ENCODE results near the gene RHOG. TPM values are rescaled to one million over a fixed set of nuclear protein-coding genes. Genes with fewer than 3 reads are reported as not detected.

RHOG gene
- total and polyA plus RNA-seq, 2 donors (not counting 1 experiment from before 2014, with no cell fraction given): 10.9 to 53.1 TPM

DNA sequence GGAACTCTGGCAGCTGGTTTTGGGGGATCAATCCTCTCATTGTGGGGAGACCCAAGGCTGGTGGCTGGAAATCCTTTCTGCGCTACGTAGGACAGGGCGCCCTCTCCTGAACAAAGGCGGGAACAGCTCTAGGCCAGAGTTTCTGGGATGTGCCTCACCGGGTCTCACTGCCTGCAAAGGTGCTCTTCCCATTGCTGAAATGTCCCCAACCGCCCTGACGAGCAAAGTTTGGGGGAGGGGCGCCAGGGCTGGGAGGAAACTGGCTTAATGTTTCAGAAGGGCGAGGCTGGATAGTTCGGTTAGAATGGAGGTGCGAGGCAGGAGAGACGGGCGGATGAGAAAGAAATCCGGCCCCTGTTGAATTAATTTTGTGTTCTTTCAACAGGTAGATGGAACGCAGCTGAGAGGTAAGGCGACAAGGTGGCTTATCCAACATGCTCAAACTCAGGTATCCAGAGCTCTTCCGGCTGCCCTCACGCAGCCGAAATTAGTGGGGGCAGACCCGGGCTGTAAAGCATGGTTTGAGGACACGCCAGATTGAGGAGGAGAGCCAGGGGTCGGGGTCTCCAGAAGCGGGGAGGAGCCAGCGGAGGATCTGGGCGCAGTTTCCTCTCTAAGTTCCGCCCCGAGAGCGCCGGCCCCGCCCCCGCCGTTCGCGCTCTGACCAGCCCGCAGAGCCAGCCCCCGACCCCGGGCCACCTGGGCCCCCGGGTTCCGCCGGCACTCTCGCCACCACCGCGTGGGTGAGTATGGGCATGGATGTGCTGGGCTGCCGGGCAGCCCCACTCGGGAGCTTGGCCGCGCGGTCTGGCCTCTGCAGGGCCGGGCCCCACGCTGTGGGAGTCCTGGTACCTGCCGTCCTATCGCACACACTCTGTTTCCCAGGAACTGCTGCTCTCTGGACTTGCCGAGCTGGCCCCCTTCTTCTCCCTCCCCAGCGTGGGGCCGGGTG is 32.6 kb downstream of the RHOG start, which contains the start of gene PGAP2:
PGAP2 (plus strand) TSS at position 652 of the 952 bp plus-strand sequence. CDS start 2,700 bp downstream, outside the sequence.
- Histone ChIP-seq H4K20me1 (ENCODE audit: control insufficient read depth, extremely low read depth, insufficient read depth, low read length) (no peaks in the 10 kb centered on the region), H3K9ac (ENCODE audit: insufficient read depth, low read length) (peak within 1 kb of the TSS; percentile 64), H3K4me3 (replicated peaks in 1 of 4; ENCODE audit: control extremely low read depth in 1 of 4, insufficient read depth in 1 of 4, low read depth in 3 of 4, low read length in 4 of 4) (peak within 1 kb of the TSS; percentile 47 to 90 (median 77)), H3K79me2 (ENCODE audit: control insufficient read depth, insufficient read depth, low read length) (no peaks in the 10 kb centered on the region), H3K9me3 (ENCODE audit: control insufficient read depth, insufficient read depth, low read depth, low read length) (no peaks in the 10 kb centered on the region), H3K4me2 (ENCODE audit: extremely low read depth, insufficient read depth, low read length) (peak within 1 kb of the TSS; percentile 60), H3K27me3 (ENCODE audit: control insufficient read depth, insufficient read depth, low read length) (no peaks in the 10 kb centered on the region), H2AFZ (ENCODE audit: low read length) (peak within 1 kb of the TSS; percentile 88), H3K36me3 (ENCODE audit: control insufficient read depth, insufficient read depth, low read length) (no peaks in the 10 kb centered on the region), H3K4me1 (ENCODE audit: control insufficient read depth, extremely low read depth, insufficient read depth, low read length) (no peaks in the 10 kb centered on the region), H3K27ac (ENCODE audit: insufficient read depth, low read length) (peak within 1 kb of the TSS; percentile 26)
- TF ChIP-seq, protein P1, sequence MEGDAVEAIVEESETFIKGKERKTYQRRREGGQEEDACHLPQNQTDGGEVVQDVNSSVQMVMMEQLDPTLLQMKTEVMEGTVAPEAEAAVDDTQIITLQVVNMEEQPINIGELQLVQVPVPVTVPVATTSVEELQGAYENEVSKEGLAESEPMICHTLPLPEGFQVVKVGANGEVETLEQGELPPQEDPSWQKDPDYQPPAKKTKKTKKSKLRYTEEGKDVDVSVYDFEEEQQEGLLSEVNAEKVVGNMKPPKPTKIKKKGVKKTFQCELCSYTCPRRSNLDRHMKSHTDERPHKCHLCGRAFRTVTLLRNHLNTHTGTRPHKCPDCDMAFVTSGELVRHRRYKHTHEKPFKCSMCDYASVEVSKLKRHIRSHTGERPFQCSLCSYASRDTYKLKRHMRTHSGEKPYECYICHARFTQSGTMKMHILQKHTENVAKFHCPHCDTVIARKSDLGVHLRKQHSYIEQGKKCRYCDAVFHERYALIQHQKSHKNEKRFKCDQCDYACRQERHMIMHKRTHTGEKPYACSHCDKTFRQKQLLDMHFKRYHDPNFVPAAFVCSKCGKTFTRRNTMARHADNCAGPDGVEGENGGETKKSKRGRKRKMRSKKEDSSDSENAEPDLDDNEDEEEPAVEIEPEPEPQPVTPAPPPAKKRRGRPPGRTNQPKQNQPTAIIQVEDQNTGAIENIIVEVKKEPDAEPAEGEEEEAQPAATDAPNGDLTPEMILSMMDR (conservative IDR thresholded peaks at IDR 0.05 in 1 of 2, IDR thresholded peaks at IDR 0.05 in 1 of 2; ENCODE audit: low read depth in 1 of 2, low read length in 2 of 2): peak; percentile 72 to 86
- TF ChIP-seq EZH2 (IDR thresholded peaks at IDR 0.05; ENCODE audit: low read length, missing control alignments): no peak
- peak; percentile 23 to 43 for DNase-seq (ENCODE audit: low read depth in 2 of 2)

DNA sequence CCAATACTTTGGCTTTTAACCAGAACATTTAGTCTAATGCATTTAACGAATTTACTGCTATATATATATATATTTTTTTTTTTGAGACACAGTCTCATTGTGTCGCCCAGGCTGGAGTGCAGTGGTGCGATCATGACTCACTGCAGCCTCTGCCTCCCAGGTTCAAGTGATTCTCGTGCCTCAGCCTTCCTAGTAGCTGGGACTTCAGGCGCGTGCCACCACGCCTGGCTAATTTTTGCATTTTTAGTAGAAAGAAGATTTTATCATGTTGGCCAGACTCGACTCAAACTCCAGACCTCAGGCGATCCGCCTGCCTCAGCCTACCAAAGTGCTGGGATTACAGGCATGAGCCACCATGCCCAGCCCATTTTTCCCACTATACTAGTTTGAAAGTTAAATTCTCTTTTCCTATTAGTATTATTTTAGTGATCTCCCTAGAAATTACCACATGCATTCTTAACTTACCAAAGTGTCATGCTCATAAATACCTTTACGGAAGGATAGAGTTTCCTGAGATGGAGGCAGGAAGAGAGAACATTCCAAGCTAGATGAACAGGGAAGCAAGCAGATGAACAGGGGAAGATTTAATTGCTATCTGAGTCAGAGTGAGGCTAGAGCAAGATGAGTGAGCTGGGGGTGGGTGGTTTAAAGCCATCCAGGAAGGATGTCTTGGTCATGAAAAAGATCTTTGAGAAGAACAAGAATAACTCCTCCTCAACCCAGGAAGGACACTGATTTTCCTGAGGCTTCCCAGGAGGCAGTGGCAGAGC is 36.8 kb downstream of the RHOG start:
- H3K4me2 ChIP-seq (ENCODE audit: extremely low read depth, insufficient read depth, low read length): no peak overlapping the region
- H3K27ac ChIP-seq (ENCODE audit: insufficient read depth, low read length): no peak overlapping the region
- no peak overlapping the region for H3K9ac ChIP-seq (ENCODE audit: insufficient read depth, low read length)
- H3K36me3 ChIP-seq (ENCODE audit: control insufficient read depth, insufficient read depth, low read length): no peaks in the 10 kb centered on the region
- no peaks in the 10 kb centered on the region for H3K79me2 ChIP-seq (ENCODE audit: control insufficient read depth, insufficient read depth, low read length)
- H4K20me1 ChIP-seq (ENCODE audit: control insufficient read depth, extremely low read depth, insufficient read depth, low read length): no peaks in the 10 kb centered on the region
- no peaks in the 10 kb centered on the region for H3K9me3 ChIP-seq (ENCODE audit: control insufficient read depth, insufficient read depth, low read depth, low read length)
- no peak overlapping the region for H2AFZ ChIP-seq (ENCODE audit: low read length)
- peak in 1 of 2 donors; percentile 65 for DNase-seq (ENCODE audit: low read depth in 2 of 2)
- H3K27me3 ChIP-seq (ENCODE audit: control insufficient read depth, insufficient read depth, low read length): no peaks in the 10 kb centered on the region
- no peaks in the 10 kb centered on the region for H3K4me1 ChIP-seq (ENCODE audit: control insufficient read depth, extremely low read depth, insufficient read depth, low read length)
- no peak overlapping the region for H3K4me3 ChIP-seq (replicated peaks in 1 of 4; ENCODE audit: control extremely low read depth in 1 of 4, insufficient read depth in 1 of 4, low read depth in 3 of 4, low read length in 4 of 4)
- TF ChIP-seq EZH2 (IDR thresholded peaks at IDR 0.05; ENCODE audit: low read length, missing control alignments): no peak
- TF ChIP-seq, protein P1 (conservative IDR thresholded peaks at IDR 0.05 in 1 of 2, IDR thresholded peaks at IDR 0.05 in 1 of 2; ENCODE audit: low read depth in 1 of 2, low read length in 2 of 2): no peak

All from fibroblast of lung (primary cell).